ENCODE measurements around the gene POLR2H. TPM values are rescaled to one million over a fixed set of nuclear protein-coding genes. Genes with fewer than 3 reads are reported as not detected.

The POLR2H gene
- total RNA-seq, 1 experiment from 2014 or later, result 190 TPM

DNA sequence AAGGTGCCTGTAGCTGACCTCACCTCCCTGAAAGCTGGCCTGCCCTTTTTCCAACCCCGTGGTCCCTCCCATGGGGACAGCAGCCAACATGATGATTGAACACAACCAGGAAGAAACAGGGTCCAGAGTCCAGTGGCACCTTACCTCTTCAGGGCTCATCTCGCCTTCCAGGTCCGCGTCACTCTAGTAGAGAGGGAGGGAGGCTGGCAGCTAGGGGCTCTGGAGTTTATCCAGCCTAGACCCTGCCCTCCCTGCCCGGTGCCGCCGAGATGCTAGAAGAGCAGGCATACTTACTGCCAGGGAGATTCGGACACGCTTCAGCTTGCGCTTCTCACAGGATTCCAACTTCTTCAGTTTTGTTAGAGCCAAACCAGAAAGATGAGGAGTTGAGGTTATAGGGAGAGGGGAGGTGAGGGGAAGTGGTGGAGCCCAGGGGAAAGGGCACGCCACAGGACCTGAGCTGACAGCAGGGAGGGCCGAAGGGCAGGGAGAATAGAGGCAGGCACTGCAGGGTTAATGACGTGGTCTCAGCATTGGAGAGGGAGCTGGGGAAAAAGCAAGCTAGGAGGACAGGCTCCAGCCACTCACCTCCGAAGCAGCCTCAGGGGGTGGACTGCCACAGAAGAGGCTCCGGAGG is 9.2 kb upstream of the POLR2H start:
- no peak for DNase-seq (ENCODE audit: low spot score)

DNA sequence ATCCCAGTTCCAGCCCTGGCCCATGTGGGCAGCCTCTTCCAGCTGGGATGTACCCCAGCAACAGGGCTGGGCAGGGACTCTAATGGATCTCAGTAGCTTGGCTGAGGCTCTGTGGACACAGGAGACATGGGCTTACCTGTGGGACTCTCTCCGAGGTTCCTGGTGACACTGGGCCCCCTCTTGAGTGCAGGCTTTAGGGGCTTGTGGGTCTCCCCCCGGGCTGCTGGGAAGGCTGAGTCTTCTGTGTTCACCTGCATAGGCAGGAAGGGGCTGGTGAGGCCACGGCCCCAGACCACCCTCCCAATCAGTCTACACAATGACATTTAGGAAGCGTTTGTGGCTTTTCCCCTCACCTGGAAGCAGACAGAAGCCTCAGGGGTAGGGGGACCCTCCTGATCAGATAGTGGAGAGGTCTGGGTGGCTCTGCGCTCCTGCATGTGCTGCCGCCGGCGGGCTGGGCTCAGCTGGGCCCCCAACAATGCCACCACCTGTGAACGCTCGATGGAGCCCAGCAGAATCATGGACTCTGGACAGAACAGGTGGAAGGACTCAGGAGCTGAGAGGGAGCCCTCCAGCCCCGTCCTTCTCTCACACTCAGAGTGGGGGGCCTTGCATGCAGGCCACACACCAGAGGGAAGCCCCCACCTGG is 8.5 kb upstream of the POLR2H start:
- no peak for DNase-seq (ENCODE audit: low spot score)

DNA sequence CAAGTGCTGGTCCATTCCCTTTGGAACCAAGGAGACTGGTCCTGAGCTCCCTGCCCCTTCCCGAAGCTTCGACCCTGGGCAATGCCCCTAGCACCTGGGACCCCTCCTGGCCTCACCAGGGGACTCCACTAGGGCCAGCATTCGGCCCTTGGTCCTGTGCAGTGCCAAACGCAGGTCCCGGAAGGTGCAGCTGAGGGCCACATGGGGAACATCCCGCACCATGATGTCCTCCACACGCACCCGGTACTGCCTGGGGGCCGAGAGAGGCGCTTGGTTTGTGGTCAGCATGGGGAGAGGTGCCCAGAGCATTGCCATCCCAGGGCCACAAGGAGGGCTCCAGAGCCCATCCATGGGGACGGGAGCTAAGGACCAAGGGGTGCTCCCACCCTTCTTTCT is 8.0 kb upstream of the POLR2H start:
- DNase-seq (ENCODE audit: low spot score), result no peak

DNA sequence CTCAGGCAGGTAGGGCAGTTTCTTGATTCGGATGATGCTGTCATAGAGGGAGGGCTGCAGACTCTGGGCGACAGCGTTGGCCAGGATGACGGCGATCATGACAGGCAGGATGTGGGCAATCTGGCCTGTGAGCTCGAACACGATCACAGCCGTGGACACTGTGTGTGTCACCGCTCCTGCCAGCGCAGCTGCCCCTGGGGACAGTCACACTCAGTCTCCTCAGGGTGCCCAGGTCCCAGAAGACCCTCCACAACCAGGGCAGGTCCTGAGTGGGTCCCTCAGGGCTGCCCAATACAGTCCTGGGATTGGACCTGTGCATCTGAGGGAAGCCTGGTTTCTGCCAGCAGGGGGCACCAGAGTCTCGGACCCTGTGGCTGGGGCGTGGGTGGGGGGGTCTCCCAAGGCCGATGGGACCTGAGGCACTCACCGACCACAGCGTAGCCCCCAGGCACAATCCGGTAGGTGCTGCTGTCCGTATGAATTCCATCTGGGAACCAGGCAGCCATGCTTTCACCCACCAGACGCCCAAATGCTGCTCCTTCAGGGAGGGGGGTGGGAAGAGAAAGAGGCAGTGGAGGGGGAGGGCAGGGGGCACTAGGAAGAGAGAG is 7.3 kb upstream of the POLR2H start:
- no peak for DNase-seq (ENCODE audit: low spot score)

DNA sequence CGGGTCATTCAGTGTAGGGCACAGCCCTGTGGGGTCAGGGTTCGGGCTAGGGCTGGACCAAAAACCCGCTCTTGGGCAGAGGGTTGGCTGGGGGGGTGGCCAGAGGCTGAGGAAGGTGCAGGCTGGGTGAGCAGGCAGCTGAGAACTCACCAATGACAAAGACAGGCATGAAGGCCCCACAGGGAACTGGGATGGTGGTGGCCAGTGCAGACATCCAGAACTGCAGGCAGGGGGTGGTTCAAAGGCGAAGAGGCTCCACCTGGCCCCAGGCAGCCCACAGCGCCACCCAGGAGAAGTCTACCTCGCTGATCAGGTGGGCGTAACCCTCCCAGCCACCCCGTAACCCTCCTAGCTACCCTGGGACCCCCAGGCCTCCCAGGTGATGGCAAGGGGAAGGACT is 6.8 kb upstream of the POLR2H start:
- DNase-seq (ENCODE audit: low spot score), result no peak

DNA sequence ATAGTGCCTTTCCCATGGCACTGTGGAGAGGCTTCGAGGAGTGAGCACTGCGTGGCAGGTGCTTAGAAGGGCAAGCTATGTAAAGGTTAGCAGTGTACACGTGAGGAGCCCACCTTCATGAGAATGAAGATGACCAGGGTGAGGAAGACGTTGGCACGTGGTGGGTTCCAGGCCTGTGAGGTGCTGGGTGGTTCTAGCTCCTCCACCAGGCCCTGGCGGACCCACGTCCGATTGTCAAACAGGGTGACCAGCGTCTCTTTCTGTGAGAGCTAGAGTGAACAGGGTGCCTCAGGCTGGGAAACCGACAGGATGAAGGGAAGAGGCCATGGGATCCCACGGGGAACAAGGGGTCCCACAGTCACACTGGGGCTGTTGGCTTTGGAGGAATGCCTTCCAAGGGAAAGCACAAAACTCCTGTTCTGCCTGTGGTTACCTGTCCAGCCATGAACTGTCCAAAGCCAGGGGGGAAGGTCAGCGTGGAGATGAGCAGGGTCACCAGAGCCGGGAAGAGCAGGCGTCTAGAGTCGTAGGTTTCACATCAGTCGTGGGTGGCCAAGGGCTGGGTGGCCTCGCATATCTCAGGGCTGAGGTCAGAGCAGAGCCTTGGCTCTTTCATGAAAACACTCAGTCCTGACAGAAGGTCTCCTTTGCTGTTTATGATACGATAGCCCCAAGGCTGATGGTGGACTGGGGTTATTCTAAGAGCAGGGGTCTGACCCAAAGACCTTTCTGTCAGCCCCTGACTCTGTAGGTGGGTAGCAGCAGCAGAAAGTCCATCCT is 6.1 kb upstream of the POLR2H start:
- no peak for DNase-seq (ENCODE audit: low spot score)

DNA sequence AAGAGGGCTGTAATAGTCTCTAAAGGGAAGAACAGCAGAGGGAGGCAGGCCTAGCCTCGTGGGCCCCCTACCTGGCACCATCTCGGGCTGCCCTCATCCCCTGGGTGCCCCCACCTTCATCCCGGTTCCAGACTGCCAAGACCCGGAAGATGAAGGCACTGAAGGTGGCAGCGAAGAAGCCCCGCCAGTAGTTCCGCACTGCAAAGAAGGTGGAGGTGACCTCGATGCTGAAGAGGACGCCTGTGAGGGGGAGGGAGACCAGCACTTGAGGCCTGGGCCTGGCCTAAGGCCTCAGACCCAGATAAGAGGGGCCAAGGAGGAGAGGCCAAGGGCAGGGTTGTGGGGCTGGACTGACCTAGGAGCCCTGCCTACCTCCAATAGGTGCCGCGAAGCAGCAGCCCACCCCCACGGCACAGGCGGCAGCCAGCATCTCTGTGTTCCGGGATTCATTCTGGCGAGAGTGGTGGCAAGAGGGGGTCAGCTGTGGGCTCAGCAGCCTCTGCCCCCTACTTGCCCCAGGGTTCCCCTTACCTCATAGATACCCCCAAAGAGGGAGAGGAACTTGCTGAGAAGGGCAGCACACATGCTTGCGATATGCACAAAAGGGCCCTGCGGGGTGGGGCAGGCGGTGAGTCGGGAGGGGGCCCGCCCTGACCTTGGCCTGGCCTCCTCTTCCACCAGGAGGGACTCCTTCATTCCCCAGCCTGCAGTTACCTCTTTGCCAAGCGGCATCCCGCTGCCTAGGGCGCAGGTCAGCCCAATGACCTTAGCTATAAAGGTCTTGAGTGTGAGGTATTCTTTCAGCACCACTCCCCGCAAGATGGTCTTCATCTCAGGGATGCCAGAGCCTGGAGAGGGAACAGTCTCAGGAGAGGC is 4.0 kb upstream of the POLR2H start:
- DNase-seq (ENCODE audit: low spot score), result no peak

DNA sequence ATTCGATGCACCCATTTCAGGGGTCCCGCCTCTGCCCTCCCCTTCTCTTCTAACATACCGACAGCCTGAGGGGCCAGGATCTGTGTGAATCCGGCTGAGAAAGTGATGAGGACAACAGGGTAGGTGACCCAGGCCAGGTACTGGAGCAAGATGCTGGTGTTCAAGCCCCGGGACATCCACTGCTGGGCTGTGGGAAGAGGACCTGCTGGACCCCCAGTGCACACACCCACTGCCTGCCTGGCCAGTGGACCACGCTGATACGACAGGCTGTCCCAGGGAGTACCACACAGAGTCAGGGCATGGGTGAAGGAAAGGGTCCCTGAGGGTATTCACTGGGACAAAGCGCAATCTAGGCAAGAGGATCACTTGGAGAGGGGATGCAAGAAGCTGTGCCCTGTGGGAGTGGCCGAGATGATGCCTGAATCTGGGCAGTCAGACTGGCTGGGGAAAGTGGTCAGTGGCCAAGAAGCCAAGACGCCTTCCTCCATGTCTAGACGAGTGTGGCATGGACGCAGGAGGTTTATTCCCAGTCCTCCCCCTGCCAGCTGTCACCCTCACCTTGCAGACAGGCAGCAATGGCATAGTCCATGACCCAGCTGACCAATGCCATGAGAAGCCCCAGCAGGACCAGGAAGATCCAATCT is 3.3 kb upstream of the POLR2H start:
- DNase-seq (ENCODE audit: low spot score), result no peak

DNA sequence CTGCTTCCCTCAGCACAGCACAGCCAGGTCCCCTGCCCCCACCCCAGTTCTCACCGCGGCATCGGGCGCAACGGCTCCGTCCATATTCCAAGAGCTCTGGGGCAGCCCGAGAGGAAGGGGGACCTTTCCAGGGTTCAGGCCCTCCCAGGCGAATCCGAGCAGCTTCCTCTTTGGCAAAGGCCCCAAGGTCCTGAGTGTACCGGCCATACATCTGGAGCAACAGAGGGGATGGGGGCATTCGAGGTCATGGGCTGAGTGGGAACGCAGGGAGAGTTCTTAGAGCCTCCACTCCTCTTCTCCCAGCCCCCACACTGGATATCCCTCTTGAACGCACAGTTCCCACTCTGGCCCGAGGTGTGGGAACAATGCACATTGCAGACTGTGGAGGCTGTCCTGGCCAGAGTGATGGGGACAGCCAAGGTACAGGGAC is 2.6 kb upstream of the POLR2H start:
- DNase-seq (ENCODE audit: low spot score), result no peak

DNA sequence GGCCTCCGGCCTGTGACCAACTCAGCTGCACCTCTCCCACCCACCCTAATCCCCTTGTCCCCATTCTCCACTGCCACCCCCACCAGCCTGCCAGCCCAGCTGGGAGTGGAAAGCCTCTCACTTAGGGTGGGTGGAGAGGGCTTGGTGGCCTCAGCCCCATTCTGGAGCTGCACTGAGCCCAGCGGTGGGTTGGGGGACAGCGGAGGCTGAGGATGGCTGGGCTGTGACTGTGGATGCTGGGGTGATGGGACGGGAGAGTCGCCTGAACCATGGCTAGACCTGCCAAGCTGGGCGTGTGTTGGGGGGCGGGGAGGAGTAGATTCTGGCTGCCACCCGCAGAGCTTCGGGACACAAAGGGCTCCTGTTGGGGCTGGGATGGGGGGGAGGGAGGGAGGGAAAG is 1.9 kb upstream of the POLR2H start:
- no peak for DNase-seq (ENCODE audit: low spot score)

DNA sequence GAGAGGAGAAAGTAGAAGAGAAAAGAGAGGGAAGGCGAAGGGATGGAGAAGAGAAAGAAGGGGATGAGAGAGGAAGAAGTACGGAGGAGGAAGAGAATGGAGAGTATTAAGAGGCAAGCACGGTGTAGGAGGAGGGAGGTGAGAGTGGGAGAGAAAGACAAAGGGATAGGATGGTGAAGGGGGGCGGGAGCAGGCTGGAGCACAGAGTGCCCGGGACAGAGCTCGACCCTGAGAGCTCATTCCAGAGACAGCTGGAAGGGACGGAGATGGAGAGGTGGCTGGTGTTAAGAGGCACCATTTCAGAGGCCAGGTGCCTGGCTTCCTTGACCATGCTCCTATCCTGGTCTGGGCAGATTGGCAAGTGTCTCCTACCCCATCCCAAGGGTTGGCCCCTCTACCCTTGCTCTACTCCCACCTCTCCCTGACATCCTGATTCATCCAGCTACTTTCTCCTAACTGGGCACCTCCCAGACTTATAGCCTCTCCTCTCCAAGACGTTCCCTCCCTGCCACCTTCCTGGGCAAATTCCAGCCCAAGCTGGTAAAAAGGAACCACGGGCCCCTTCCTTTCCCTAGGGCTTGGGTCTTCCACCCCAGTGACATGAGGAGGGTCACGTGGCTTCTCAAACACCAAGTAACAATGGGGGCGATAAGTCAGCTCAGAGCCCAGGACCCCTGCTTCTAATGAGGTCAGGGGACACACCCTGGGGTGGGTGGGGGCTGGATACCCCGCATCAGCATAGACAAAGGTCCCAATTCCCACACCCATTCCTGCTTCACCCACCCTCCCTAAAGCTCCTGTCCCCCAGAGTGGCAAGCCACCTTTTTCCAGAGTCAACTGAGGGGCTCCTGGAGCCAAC is 1.2 kb upstream of the POLR2H start:
- DNase-seq (ENCODE audit: low spot score), result no peak

DNA sequence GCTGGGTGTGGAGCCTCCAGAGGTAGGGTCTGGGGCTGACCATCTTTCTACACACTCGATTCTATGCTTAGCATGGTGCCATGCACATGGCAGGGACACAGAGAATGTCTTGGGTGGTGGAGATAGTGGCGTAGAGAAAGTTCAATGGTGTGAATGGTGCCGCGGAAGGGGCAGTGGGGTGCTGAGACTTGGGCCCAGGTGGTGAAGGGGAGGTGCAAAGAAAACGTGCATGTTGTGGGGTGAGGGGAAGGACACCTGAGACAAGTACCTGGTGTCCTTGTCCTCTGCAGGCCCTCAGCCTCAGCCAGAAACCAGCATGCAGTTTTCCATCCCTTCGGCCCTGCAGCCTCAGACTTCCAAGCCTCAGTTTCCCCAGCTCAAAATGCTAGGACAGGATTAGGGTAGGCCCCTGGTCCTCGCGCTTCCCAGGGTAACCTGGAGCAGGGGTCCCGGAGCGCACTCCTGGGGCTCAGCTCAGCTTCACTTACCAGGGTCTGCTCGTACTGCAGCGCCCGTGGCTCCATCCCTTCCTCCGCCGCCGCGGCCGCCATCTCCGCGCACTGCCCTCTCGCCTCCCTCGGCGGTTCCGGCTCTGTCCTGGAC is 480 bp upstream of the POLR2H start:
- DNase-seq (ENCODE audit: low spot score), result no peak

DNA sequence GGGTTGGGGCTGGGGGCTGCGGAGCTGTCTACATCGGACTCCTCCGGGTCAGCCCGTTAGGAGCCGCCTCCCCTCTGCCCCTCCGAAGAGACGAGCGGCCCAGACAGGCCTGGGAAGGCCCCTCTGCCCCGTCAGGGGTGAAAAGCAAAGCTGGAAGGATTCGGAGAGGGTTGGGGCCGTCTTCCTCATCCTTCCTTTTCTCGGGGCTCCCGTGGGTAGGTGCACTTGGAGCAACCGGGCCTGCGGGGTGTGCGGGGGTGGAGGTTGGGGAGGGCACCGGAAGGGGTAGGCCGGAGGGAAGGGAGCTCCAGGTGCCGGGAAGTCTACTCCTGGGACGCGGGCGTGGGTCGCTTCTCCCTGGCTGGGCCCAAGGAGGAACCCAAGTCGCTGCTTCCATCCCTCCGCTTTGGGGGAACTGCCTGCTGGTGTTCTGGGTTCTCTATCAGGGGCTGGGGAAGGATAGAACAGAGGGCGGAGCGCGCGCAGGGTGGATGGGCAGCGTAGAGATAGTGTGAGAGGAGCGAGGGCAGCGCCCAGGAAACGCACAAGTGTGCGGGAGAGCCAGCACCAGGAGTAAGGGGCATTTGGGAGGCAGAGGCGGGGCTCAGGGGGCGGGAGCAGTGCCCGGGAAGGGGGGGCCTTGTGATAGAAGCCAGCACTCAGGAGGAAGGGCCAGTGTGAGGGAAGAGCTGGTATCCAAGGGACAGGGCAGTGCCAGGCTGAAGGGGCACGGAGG is 590 bp downstream of the POLR2H start:
- peak; percentile 72 for DNase-seq (ENCODE audit: low spot score)

DNA sequence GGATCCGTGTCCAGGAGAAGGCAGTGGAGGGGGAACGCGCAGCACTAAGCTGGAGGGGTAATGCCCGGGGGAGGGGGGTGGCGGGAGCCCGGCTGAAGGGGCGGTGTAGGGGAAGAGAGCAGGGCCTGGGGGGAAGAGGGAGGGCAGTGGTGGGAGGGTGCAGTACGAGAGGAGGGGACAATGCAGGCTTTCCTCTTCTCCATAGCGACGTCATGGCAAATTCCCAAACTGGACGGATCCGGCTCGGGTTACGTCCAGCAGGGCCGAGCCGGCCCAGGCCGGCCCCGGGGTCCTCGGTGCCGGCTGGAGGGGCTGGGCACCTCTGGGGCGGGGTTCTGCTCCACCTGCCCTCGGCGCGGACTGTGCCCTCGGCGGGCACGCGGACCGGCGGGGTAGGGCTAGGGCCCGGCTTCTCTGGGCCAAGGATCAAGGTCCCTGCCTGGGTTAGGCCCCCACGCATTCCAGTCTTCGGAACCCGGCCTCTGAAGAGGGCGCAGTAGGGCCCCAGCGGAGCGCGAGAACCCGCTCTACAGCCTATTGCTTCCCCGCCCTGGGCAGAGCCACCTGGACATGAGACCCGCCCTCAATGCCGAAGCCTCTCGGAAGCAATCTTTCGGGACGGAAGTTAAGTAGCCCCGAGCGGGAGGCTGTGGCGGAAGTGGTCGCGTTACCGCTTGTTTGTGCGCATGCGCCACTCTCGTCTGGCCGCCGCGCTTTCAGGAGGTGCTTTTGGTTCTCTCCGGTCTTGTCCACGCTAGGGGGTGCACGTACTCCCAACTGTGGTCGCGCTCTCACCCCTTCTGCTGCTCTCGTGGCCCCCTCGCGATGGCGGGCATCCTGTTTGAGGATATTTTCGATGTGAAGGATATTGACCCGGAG is 1.4 kb downstream of the POLR2H start:
- peak; percentile 97 for DNase-seq (ENCODE audit: low spot score)

DNA sequence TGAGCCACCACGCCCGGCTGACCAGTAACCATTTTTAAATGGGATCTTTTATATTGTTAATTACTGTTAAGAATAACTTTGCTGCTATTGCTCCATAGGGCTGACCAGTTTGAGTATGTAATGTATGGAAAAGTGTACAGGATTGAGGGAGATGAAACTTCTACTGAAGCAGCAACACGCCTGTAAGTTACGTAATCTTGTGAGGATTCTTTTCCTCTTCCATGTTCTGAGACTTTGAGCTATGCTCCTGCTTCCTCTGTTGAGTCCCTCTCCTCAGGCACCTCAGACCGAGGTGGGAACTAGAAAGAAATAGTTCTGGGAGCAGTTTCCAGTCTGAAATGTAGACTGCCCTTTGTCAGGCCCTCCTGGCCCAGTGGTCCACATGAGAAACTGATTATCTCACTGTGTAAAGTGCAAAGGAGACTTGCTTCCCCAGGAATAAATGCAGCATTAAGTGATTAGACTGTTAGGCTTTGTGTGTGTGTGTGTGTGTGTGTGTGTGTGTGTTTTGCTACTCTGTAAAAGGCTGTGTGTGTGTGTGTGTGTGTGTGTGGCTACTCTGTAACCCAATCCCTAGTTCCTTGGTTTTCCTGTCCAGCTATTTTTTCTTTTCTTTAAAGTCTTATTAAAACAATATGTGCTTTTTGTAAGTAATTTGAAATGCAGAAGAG is 5.2 kb downstream of the POLR2H start:
- DNase-seq (ENCODE audit: low spot score), result no peak

DNA sequence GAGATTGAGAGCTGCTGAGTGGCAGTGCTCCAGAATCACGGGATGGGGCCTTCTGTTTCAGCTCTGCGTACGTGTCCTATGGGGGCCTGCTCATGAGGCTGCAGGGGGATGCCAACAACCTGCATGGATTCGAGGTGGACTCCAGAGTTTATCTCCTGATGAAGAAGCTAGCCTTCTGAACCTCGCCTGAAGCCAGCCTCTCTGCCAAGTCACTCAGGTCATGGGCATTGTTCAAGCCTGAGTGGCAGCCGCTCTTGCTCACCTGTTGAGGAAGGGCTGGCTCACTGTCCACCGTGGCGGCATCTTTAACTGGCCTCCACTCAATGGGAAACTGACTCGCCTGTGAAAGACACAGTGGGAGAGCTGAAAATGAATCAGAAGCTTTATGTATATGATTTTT is 6.6 kb downstream of the POLR2H start:
- no peak for DNase-seq (ENCODE audit: low spot score)

DNA sequence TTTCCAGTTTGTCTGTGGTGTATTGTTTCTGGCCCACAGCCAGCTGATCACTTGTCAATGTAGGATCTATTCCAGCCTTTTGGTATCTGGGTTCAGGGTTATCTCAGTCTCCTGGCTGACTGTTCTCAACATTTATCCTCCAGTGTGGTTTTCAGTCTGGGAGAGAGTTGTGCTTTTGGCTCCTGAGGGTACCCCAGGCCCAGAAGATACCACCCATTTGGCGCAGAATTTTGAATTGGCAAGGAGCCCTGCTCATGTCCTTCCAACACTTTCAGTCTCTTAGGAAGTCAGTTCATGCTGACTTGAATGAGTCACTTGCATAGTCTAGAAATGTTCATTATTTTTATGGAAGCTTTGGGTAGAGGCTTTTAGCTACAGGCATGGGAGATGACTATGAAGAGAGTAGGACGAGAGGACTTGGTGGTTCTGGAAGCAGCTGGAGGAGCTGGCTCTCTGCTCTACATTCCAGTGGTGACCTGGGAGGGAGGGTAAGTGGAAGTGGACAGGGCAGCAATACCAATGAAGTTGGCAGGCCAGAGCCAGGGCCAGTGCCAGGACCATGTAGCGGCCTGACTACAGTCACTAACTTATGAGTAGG is 7.2 kb downstream of the POLR2H start:
- DNase-seq (ENCODE audit: low spot score), result peak; percentile 41

Measured in A172 (cell line).